Adipose tissue (tissue), 3 donors: Measurements from ENCODE around the gene C6orf163. TPM values are rescaled to one million over a fixed set of nuclear protein-coding genes. Genes with fewer than 3 reads are reported as not detected.
A peak's percentile ranks its signal among the peaks of the same experiment; 100 is the strongest.

ENCODE experiments used
- H3K27ac ChIP-seq: one replicate; pipeline ENCODE4 v1.5.1; 2013; ENCODE audit warnings: low read depth, low read length
- WGBS, 3 donors: extraction: QIAGEN DNeasy Blood & Tissue Kit; methylation state at CpG; one replicate each; pipeline ENCODE4 v1.1.7; 2013; 5-methylcytosine and 5-hydroxymethylcytosine counted together
- polyA plus RNA-seq, 3 donors: library from polyadenylated mRNA; stranded (reverse); fragments of 200-250 nt; gene quantifications; one replicate each; pipeline ENCODE4 v1.2.3, GENCODE V29; 2013
- donor health status: healthy with polysubstance abuse.
- donor health status: Bipolar disorder and iron deficiency.
- donor health status: healthy.

The C6orf163 gene
- polyA plus RNA-seq, 3 donors: 0.31 to 3.1 (median 0.34) TPM

DNA sequence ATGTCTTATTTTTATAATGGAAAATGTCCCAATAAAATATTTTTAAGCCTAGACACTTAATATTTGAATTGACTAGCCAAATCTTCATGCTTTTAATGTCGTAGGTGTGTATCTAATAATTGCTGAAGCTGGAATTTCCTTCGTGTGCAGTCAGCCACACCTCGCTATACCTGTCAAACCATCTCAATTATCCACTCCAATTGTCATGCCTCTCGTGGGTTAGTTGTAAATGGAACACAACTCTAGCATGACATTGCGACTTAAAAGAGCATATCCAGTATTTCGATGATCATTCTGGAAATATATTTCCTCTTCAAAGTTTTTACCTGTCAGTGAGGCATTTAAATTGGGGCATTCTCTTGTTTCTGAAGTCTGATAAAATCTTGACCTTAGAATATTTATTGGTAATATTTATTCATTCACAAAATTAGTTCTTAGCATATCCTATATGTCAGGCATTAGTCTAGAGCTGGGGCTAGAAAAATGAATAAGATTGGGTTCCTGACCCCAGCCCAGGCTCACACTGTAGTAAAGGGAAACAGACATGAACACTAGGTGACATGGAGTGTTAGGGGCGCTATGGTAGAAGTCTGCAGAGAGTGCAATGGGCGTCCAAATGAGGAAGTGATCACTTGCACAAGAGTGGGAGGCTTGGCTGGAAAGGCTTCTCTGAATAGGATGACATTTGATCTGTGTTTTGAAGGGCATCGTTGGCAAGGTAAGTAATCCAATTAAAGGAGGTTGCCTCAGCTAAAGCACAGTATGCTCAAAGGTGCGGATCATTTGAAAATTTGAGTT lies 52.2 kb downstream of the C6orf163 start:
- H3K27ac ChIP-seq: no peak overlapping the region
- 75 to 78% (median 76%) methylated on average over 10 of the region's 10 CpGs for WGBS, 3 donors

DNA sequence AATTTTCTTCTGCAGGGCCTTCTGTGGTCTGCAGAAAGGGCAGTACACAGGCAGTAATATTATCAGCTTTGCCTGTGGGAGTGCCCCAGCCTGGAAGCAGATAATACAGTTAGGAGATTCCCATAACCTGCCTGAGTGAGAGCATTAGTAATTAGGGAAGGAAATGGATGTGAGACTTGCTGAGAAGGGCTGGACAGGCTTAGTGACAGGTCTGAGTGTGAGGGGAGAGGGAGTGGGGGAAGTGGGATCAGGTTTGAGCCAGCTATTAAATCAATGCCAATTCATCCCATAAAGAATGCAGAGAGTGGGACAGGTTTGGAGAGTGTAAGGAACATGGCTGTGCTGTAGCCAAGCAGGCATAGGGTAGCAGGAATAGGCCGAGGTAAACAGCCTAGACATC lies 53.0 kb downstream of the C6orf163 start:
- 65 to 86% (median 67%) methylated on average over 1 of the region's 1 CpG for WGBS, 3 donors
- H3K27ac ChIP-seq: no peak overlapping the region

DNA sequence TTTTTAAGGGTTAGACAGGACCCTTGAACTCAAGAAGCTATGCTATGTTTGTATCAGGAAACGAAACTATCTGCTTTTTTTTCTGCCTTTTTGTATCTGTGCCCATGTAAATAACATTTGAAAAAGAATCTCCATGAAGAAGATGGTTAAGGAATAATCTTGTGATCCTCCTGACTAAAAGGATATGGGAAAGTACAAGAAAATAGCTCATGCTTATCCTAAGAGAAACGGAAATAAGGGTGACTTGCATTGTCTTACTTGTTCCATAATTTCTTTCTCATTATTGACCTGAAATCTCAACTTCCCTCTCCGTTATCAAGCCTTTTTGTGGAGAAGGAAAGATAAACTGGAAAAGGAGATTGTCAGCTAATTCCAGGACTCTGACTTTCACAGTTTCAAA lies 57.2 kb downstream of the C6orf163 start:
- 63 to 87% (median 81%) methylated on average over 3 of the region's 3 CpGs for WGBS, 3 donors
- H3K27ac ChIP-seq: no peak overlapping the region

DNA sequence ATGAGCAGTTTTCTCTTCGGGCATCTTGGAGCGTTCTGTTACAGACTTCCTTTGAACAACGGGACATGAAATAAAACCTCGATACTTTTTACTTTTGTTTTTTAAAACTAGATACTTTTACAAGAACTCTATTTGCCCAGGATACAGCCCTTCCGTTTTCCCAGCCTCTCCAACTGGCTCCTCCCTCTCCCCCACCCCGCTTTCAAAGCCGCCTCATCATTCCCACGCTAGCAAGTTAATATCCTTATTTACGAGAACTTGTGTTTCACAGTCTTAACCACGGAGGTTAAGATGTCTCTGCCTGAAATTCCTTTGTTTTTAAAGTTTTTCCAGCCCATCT lies 62.9 kb downstream of the C6orf163 start:
- WGBS, 3 donors: 0 to 1% (median 0%) methylated on average over 10 of the region's 10 CpGs
- no peak overlapping the region for H3K27ac ChIP-seq

DNA sequence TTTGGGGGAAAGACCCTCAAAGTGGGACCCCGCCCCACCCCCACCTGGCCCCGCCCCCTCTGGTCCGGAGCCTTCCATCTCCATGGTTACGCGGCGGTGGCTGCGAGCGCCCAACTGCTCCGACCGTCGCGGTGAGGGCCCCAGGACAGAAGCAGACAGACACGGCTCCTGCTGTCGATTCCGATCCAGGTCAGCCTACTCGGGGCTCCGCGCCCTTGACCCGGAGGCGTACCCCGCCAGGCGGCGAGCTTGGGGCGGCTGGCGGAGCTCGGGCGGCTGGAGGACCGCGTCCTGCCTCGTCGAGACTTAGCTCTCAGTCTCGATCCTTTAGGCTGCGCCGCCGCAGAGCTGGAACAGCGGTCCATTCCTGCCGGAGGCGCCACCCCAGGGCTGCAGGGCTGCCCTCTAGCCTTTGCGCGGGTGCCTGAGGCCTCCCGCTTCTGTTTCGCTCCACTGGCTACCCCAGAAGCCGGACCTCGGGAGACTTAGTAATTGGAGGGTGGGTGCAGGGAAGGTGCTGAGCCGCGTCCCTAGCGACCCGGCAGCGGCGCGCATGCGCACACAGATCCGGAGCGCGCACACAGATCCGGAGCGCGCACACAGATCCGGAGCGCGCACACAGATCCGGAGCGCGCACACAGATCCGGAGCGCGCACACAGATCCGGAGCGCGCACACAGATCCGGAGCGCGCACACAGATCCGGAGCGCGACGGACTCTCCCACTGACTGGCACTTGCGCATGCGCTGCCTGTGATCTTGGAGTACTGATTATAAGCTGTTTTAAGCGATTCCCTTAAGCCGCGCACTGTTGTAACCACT lies 63.5 kb downstream of the C6orf163 start, which contains the start of gene CFAP206:
Gene CFAP206 (plus strand): TSS at position 72 of the 820 bp plus-strand sequence. CDS start 1,868 bp downstream, outside the sequence.
- H3K27ac ChIP-seq: peak within 1 kb of the TSS; percentile 65
- 0 to 1% (median 0%) methylated on average over 59 to 80 of the region's 82 CpGs for WGBS, 3 donors

DNA sequence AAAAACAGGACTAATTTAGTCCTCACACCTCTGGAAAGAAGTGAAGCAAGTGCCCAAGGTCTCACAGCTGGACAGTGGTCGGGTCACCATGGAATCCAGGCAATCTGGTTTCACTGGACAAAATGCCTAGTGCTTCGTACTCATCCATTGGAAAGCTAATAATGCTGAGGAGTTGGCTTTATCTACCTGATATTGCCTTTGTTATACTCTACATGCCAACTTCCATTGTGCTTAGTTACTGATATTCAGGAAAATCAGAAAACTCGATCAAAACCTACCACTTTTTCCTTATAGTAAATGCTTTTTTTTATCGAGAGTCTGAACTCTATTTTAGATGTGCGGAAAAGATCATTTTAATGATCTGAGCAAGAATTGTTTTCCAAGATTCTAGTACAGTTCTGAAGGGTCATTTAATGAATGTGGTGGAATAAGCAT lies 64.1 kb downstream of the C6orf163 start:
- no peak overlapping the region for H3K27ac ChIP-seq
- WGBS, 3 donors: 30 to 45% (median 41%) methylated on average over 5 of the region's 5 CpGs

Other genes with a start within 250 kb of the C6orf163 start
- gene CGA, start 249.7 kb upstream of the C6orf163 start, polyA plus RNA-seq: under 1 TPM in 1 of 3 donors, not detected in 2; 0.08 TPM
- gene ZNF292, start 189.2 kb upstream of the C6orf163 start, polyA plus RNA-seq: 1 to 10 TPM; 2.5 to 3.6 (median 3.3) TPM
- gene SMIM8, start 22.2 kb upstream of the C6orf163 start, polyA plus RNA-seq: 1 to 10 TPM; 2.3 to 6.6 (median 2.9) TPM
- gene GJB7, start 15.5 kb upstream of the C6orf163 start, polyA plus RNA-seq: not detected
- under 1 TPM; 0.07 to 0.22 (median 0.13) TPM for gene CFAP206, start 63.2 kb downstream of the C6orf163 start, polyA plus RNA-seq
- gene SLC35A1, start 128.2 kb downstream of the C6orf163 start, polyA plus RNA-seq: 10 to 100 TPM in 1 of 3 donors, 1 to 10 TPM in 2; 9.7 to 11.2 (median 9.8) TPM
- 10 to 100 TPM; 18.0 to 29.0 (median 23.3) TPM for gene RARS2, start 245.2 kb downstream of the C6orf163 start, polyA plus RNA-seq
- 10 to 100 TPM in 2 of 3 donors, 1 to 10 TPM in 1; 7.9 to 20.7 (median 11.6) TPM for gene ORC3, start 245.3 kb downstream of the C6orf163 start, polyA plus RNA-seq